Dedifferentiated amniotic fluid mesenchymal stem cell (primary cell): ENCODE results near the gene IL12A.

Source experiments
- DNase-seq: peaks from one replicate; pipeline ENCODE4 v3.0.0-alpha.2; 2016; ENCODE audit errors: extremely low spot score

IL12A gene

GRCh38 chr3:159989973-159990846, 1.6 kb downstream of the IL12A start:
- DNase-seq = no peak

GRCh38 chr3:159991591-159991990, 3.0 kb downstream of the IL12A start:
- DNase-seq = no peak

- no peak for DNase-seq
Measured at GRCh38 chr3:159992589-159992988, 4.0 kb downstream of the IL12A start.

GRCh38 chr3:159994182-159994581, 5.5 kb downstream of the IL12A start:
- DNase-seq = no peak

- no peak for DNase-seq
Measured at GRCh38 chr3:159995091-159995490, 6.5 kb downstream of the IL12A start.

GRCh38 chr3:159996018-159996417, 7.4 kb downstream of the IL12A start:
- no peak for DNase-seq

- no peak for DNase-seq
Measured at GRCh38 chr3:159996959-159997358, 8.3 kb downstream of the IL12A start.

- DNase-seq = no peak
Measured at GRCh38 chr3:160001148-160001760, 12.6 kb downstream of the IL12A start.

GRCh38 chr3:160001850-160002623, 13.4 kb downstream of the IL12A start:
- DNase-seq = no peak

GRCh38 chr3:160003520-160004128, 15.0 kb downstream of the IL12A start:
- DNase-seq = no peak

- DNase-seq = no peak
Measured at GRCh38 chr3:160005004-160005403, 16.4 kb downstream of the IL12A start.

- peak; percentile 59 for DNase-seq
Measured at GRCh38 chr3:160006282-160007163, 17.9 kb downstream of the IL12A start.

GRCh38 chr3:160008961-160009360, 20.3 kb downstream of the IL12A start:
- no peak for DNase-seq

GRCh38 chr3:160009525-160009924, 20.9 kb downstream of the IL12A start:
- DNase-seq = no peak

- no peak for DNase-seq
Measured at GRCh38 chr3:160010578-160010977, 21.9 kb downstream of the IL12A start.

GRCh38 chr3:160012108-160012507, 23.5 kb downstream of the IL12A start:
- no peak for DNase-seq

GRCh38 chr3:160016972-160017371, 28.3 kb downstream of the IL12A start:
- no peak for DNase-seq

GRCh38 chr3:160018959-160019358, 30.3 kb downstream of the IL12A start:
- no peak for DNase-seq

GRCh38 chr3:160020057-160020711, 31.5 kb downstream of the IL12A start:
- DNase-seq = no peak

- no peak for DNase-seq
Measured at GRCh38 chr3:160022068-160022467, 33.4 kb downstream of the IL12A start.

GRCh38 chr3:160023476-160023875, 34.8 kb downstream of the IL12A start:
- DNase-seq = no peak
